Breast epithelium (tissue), 3 donors: ENCODE results near the gene DNAJC13.

Experiments used
- POLR2A ChIP-seq: fragments of 450-650 bp; IDR thresholded peaks from one replicate; pipeline ENCODE4 v1.6.1; 2016; ENCODE audit warnings: antibody characterized with exemption, mild to moderate bottlenecking, moderate library complexity
- POLR2AphosphoS5 ChIP-seq, 3 donors: sonication (generic); formaldehyde crosslinking; IDR thresholded peaks; one replicate each; pipeline ENCODE4 v1.6.1; 2017; ENCODE audit warnings: antibody characterized with exemption in 3 of 3

- TF ChIP-seq POLR2AphosphoS5 (IDR thresholded peaks at IDR 0.05) (no peak), POLR2A (no peak)
Observed at GRCh38 chr3:132570016-132570415, 152.7 kb downstream of the DNAJC13 start.
